D721Med (cell line): Measurements from ENCODE around the gene SPDL1.
A peak's percentile ranks its signal among the peaks of the same experiment; 100 is the strongest.

Source experiments
- DNase-seq: peaks from one replicate; pipeline ENCODE4 v3.0.0; 2011; ENCODE audit warnings: low spot score; ENCODE audit not compliant: insufficient read length
- FAIRE-seq: peaks from 2 replicates; lab custom pipeline; 2011; peaks lifted over from hg19 to GRCh38; lab: Jason Lieb, UNC
- CTCF ChIP-seq: IDR thresholded peaks from 2 replicates; pipeline ENCODE4 v1.5.1; 2012; ENCODE audit warnings: mild to moderate bottlenecking, control low read depth; ENCODE audit not compliant: insufficient read depth; ENCODE audit errors: missing control alignments

The SPDL1 gene

GRCh38 chr5:169545762-169546161 lies 37.8 kb upstream of the SPDL1 start:
- no peak for FAIRE-seq
- DNase-seq, result no peak
- no peak for TF ChIP-seq CTCF

GRCh38 chr5:169546346-169546745 lies 37.2 kb upstream of the SPDL1 start:
- FAIRE-seq (no peak), DNase-seq (no peak)

GRCh38 chr5:169547508-169547907 lies 36.1 kb upstream of the SPDL1 start:
- no peak for FAIRE-seq
- no peak for DNase-seq
- TF ChIP-seq CTCF, result no peak

More at GRCh38 chr5:169546346-169546745, 37.2 kb upstream of the SPDL1 start:
- TF ChIP-seq CTCF, result no peak

GRCh38 chr5:169548315-169548714 lies 35.3 kb upstream of the SPDL1 start:
- DNase-seq (no peak), FAIRE-seq (no peak)
- TF ChIP-seq CTCF, result peak; percentile 35

- TF ChIP-seq CTCF, result no peak
- no peak for DNase-seq
- FAIRE-seq, result no peak
Observed at GRCh38 chr5:169549453-169550100, 34.0 kb upstream of the SPDL1 start.

GRCh38 chr5:169550227-169550626 lies 33.3 kb upstream of the SPDL1 start:
- DNase-seq (no peak), FAIRE-seq (no peak)
- no peak for TF ChIP-seq CTCF

- FAIRE-seq (no peak), DNase-seq (no peak)
- no peak for TF ChIP-seq CTCF
Observed at GRCh38 chr5:169551146-169551545, 32.4 kb upstream of the SPDL1 start.
